GOT3 (cell line): Measurements from ENCODE around the gene GRID2IP.
"Not testable (repeated sequence)": the region's sequence is repeated elsewhere in the genome, so short reads cannot be mapped to it uniquely, and the experiment has no call there.

Source experiments
- DNase-seq: peaks from one replicate; lab custom pipeline; 2025; ENCODE audit warnings: mixed read lengths; lab: John Stamatoyannopoulos, UW

The GRID2IP gene

DNA sequence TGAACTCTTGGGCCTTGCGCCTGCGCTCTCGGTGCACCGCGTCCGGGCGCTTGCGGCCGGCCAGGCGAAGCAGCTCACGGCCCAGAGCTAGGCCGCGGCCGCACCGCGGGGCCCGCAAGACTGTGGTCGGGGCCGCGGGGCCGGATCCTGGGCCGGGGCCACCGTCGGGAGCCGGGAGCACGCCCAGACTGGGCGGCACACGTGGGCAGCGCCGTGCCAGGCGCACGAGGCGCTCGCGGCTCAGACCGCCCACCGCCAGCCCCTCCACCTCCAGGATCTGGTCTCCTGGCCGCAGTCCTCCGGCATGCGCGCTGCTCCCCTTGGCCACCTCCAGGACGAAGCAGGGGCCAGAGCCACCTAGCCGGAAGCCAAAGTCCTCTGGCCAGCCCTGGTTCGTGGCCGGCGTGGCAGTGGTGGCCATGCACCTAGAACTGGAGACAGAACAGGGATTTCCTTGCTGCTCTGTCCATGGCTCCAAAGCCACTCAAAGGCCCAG, at the start of gene GRID2IP:
Gene GRID2IP, minus strand, starts transcription at position 446 of the 496 bp plus-strand sequence. Its CDS starts 25 bp downstream, at position 421.
- DNase-seq: no peak

DNA sequence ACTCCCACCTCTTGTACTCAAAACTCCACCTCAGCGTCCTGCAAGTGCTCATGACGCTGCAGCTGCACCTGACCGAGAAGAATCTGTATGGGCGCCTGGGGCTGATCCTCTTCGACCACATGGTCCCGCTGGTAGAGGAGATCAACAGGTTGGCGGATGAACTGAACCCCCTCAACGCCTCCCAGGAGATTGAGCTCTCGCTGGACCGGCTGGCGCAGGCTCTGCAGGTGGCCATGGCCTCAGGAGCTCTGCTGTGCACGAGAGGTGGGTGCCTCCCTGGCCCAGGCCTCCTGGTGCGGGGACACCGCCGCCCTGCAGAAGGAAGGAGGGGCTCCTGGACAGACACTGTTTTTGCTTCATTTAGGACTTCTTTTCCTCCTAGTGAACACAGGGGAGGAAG, 48.8 kb upstream of the GRID2IP start:
- DNase-seq: no peak

DNA sequence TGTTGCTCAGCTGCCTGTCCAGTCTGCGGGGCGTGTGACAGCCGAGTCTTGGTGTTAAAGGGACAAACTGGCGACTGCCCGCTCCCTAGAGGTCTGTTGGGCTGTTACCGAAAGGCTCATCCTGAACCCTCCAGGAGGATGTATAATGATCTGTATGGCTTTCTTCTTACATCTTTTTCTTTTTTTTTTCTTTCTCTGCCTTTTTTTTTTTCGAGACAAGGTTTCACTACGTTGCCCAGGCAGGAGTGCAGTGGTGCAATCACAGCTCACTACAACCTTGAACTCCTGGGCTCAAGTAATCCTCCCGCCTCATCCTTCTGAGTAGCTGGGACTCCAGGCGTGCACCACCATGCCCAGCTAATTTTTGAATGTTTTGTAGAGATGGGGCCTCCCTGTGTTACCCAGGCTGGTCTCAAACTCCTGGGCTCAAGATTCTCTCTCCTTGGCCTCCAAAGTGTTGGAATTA, 39.4 kb upstream of the GRID2IP start:
- DNase-seq: no peak

DNA sequence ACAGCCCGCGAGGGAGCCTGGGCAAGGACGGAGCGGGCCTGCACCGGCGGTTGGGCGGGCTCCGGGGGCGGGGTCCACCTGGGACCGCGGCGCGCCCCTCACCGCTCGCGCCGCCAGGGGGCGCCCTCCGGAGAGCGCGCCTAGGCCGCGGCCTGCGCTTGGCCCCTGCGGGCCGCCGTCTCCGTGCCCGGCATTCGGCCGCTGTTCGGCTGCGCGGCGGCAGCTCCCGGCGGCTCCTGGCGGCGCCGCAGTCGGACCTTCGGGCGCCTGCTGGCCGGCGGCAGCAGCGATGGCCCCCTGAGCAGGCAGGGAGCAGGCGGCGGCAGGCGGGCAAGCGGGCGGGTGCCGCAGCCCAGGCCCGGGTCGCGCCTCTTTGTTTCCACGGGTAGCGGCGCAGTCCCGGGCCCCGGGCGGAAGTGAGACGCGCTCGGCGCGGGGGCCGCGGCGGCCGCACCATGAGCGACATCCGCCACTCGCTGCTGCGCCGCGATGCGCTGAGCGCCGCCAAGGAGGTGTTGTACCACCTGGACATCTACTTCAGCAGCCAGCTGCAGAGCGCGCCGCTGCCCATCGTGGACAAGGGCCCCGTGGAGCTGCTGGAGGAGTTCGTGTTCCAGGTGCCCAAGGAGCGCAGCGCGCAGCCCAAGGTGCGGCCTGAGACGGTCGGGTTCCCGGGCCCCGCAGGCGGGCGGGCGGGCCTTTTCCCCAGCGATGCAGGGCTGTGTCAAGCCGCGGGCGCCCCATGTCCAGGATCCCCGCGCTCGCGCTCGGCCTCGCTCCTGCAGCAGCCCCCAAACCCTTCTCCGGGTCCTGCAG, 38.8 kb upstream of the GRID2IP start, which contains the start of gene INTS15:
Gene INTS15, plus strand, starts transcription at position 193 of the 816 bp plus-strand sequence. Its CDS starts 263 bp downstream, at position 456.
- DNase-seq: peak; percentile 68

DNA sequence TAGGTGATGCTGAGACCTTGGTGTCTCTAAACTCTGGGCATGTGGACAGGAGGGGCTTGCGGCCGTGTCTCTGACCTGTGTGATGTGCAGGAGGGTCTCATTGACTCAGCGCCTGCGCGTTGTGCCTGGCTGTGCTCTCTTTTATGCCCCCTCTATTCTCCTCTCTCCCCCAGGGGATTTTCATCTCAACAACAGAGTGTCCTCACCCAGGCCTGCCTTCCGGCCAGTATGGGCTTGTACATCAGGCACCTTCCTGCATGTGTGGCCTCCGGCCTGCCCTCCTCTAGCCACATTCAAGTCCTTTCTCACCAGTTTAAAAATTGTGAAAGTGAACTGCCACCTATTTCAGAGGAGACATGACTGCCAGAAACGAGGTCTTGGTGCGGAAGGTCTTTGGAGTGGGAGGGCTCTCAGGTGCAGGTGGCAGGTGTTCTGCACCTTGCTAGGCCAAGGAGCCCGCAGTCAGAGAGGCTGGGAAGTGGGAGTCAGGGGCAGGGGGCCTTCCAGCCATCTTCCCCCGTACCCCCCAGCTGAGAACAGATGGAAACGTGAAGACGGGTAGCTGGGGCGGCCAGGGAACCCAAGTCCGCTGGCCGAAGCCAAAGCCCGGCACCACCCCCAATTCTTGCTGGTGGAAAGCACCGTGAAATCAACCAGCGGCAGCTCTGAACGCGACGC, 38.0 kb upstream of the GRID2IP start:
- no peak for DNase-seq

DNA sequence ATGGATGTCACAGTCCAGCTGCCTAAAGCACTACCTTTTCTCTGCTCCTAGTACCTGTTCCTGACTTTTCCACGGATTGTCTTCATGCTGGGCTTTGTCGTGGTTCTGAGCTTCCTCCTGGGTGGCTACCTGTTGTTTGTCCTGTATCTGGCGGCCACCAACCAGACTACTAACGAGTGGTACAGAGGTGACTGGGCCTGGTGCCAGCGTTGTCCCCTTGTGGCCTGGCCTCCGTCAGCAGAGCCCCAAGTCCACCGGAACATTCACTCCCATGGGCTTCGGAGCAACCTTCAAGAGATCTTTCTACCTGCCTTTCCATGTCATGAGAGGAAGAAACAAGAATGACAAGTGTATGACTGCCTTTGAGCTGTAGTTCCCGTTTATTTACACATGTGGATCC, 37.3 kb upstream of the GRID2IP start:
- no peak for DNase-seq

DNA sequence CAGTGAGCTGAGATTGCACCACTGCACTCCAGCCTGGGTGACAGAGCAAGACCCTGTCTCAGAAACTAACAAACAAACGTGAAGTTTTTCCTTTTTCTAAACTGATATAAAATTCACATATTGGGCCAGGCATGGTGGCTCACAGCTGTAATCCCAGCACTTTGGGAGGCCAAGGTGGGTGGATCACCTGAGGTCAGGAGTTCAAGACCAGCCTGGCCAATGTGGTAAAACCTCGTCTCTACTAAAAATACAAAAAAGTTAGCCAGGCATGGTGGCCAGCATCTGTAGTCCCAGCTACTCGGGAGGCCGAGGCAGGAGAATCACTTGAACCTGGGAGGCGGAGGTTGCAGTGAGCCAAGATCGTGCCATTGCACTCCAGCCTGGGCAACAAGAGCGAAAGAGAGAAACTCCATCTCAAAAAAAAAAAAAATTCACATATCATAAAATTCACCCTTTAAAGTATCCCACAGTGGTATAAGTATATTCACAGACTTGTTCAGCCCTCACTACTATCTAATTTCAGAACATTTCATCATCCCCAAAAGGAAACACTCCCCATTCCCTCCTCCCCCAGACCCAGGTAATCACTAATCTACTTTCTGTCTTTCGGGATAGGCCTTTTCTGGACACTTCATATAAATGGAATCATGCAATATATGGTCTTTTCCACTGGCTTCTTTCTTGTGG, 34.6 kb upstream of the GRID2IP start:
- DNase-seq: not testable (repeated sequence)

DNA sequence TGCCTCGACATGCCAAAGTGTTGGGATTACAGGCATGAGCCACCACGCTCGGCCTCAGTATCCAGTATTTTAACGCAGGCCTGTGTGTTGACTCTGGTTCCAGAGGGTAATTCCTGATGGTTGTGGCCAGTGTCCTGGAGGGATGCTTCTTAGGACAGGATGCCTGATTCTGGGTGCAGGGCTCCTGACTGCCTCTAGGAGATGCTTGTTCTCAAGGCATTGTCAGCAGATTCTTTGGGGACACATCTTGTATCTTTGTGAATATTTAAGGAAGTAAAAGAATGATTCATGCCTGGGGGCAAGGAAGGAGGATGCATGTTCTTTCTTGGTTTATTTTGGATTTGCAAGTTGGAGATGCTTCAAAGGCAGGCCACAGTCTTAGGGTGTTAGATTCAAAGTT, 28.2 kb upstream of the GRID2IP start:
- DNase-seq: no peak

DNA sequence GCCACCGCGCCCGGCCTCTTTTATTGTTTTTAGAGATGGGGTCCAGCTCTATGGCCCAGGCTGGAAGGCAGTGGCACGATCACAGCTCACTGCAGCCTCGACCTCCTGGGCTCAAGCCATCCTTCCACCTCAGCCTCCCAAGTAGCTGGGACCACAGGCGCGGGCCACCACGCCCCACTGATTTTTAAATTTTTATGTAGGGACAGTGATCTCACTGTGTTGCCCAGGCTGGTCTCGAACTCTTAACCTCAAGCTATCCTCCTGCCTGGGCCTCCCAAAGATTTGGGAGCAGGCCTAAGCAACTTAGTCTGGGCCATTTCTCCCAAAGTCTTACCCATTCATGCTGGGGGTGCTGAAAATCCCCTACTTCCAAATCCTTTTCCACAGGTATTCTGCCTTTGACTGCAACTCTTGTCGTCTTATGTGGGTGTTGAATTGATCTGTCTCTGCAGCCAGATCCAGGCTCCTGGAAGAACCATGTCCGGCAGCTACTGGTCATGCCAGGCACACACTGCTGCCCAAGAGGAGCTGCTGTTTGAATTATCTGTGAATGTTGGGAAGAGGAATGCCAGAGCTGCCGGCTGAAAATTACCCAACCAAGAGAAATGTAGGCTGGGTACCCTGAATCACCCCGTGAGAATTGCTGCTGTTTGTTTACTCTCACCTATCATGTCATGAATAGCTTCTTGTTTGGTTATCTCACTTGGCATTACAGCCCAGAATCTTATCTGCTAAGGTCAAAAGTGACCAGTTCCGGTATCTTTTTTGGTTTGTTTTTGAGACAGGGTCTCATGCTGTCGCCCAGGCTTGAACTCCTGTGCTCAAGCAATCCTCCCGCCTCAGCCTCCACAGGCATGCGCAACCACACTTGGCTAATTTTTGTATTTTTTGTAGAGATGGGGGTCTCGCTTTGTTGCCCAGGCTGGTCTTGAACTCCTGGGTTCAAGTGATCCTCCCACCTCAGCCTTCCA, 27.1 kb upstream of the GRID2IP start:
- no peak for DNase-seq

DNA sequence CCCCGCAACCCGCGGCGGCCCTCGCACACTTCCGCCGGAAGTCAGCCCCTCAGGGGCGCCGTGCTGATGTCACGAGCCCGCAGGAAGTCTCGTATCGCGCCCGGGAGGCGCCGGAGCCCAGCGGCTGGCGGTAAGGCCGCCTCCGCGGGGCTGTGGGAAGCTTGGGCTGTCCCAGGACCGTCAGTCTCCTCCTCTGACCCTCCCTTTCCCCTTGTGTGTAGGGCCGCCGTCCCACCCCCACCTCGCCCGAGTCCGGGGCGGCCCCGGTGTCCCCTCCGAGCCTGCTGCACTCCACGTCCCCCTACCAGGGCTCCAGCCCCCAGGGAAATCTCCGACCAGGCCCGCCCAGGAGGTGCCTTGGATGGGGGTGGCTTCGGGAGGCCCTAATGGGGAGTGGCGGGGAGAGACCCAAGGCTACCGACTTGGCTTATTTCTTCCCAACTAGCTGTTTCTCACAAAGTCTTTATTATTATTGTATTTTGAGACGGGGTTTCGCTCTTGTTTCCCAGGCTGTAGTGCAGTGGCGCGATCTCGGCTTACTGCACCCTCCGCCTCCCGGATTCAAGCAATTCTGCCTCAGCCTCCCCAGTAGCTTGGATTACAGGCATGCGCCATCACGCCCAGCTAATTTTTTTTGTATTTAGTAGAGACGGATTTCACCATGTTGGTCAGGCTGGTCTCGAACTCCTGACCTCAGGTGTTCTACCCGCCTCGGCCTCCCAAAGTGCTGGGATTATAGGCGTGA, 26.3 kb upstream of the GRID2IP start, which contains the start of gene ZDHHC4:
Gene ZDHHC4, plus strand, starts transcription at position 86 of the 745 bp plus-strand sequence. CDS start 3,108 bp downstream, outside the sequence.
- peak; percentile 72 for DNase-seq

DNA sequence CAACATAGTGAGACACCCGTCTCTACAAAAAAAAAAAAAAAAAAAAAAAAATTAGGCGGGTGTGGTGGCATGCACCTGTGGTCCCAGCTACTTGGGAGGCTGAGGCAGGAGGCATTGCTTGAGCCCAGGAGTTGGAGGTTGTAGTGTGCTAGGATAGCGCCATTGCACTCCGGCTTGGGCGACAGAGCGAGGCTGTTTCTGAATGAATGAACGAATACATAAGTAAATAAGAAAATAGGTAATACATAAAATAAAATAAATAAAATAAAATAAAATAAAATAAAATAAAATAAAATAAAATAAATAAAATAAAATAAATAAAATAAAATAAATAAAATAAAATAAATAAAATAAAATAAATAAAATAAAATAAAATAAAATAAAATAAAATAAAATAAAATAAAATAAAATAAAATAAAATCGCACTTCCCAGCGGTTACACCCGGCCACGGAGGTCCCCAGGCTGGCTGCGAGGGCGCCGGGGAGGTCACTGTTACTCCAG, 25.7 kb upstream of the GRID2IP start:
- not testable (repeated sequence) for DNase-seq

DNA sequence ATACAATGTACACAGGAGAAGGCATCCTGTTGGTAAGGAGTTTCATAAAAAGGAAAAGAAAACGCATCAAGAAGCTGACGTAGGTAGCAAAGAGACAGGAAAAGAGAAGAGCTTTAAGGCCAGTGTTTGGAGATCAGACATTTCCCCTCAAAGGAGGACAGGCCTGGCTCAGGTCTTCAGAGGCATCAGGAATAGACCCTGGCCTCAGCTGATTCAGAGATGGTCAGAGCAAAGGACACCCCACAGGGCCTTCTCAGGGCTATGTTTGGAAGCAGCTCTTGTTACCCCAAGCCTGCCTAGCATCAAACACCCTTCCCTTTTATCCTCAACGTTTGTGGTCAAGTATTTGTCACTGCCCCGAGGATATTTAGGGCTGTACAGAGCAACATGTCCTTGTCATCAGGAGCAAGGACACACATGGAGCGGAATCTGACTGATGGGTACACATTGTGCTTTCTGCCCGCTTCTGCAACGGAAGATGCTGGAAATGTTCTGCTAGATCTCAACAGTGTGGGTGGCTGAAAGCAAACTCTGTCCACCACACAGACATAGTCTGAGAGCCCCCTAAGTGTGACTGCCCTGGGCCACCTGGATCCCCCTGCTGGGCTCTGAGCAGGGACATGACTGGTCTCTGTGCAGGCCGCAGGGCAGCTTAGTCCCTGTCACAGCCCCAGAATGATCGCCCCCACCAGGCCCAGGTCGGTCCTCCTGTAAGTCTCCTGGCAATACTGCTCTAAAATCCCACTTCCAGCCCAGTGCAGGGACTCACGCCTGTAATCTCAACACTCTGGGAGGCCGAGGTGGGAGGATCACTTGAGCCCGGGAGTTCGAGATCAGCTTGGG, 25.0 kb upstream of the GRID2IP start:
- DNase-seq: no peak

DNA sequence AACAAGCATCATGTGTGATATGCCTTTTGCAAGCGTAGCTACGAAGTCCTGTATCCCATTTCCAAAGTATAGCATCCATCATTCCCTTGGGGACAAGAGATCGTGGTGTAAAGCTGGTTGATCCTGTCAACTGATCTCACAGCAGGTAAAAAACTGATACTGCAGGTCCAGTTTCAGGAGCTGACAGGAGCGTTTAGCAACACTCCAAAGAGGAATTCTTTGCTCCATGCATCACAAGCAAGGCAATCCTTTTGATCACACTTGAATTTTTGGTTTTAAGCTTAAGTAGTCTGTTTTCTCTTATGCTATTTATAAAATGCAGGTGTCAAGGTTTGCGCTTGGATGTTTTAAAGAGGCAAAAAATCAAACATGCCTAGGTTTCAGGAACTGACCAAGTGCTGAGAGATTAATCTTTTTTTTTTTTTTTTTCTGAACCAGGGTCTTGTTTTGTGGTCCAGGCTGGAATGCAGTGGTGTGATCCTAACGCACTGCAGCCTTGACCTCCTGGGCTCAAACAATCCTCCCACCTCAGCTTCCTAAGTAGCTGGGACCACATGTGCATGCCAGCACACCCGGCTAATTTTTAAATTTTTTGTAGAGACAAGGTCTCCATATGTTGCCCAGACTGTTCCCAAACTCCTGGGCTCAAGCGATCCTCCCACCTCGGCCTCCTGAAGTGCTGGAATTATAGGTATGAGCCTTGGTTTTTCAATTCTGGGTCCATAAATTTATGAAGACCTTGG, 24.2 kb upstream of the GRID2IP start:
- DNase-seq: no peak

DNA sequence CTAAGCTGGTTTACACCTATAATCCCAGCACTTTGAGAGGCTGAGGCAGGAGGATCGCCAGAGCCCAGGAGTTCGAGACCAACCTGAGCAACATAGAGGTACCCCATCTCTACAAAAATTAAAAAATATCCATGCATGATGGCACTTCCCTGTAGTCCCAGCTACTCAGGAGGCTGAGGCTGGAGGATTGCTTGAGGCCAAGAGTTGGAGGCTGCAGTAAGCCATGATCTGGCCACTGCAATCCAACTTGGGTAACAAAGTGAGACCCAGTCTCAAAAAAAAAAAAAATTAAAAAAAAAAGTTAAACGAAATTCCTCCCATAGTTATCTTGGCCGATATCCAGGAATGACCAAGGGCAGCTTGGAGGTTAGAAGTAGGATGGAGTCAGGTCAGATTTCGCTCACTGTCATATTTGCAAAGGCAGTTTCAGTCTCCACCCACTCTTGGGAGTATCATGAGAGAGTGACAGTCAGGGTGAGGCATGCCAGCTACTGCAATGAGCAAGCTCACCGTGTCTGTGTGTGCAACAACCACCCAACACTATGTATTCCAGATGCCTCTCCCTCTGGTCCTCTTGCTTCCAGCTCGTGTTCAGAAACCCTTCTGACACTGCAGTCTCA, 20.0 kb upstream of the GRID2IP start:
- DNase-seq: no peak

DNA sequence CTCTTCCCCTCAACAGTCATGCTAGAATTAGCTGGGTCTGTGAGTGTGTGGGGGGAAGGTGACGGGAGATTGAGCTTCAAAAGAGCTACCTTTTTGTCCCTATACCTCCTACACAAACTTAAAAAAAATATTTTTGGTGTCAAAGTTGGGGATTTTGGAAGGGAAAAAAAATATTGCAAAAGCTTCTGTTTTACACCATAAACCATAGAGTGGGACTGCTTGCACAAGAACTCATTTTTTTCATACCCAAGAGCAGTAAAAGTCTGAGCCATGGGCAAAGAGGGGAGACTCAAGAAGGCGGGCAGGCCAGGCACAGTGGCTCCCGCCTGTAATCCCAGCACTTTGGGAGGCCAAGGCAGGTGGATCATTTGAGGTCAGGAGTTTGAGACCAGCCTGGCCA, 16.6 kb upstream of the GRID2IP start:
- DNase-seq: no peak

DNA sequence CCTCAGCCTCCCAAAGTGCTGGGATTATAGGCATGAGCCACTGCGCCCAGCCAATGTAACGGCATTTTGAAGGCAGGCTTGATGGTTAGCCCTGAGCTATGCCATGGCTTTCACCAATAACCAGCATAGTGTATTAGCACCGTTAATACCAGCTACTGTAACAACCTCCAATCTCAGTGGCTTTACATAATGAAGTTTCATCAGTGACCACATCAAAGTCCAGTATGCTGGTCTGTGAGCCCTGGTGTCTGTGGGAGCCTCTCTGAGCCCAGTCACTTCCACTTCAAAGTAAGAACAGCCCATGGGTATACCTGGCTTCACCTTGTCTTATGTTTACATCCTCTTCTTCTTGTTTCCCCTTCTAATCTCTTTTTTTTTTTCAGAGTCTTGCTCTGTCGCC, 14.4 kb upstream of the GRID2IP start:
- DNase-seq: no peak

DNA sequence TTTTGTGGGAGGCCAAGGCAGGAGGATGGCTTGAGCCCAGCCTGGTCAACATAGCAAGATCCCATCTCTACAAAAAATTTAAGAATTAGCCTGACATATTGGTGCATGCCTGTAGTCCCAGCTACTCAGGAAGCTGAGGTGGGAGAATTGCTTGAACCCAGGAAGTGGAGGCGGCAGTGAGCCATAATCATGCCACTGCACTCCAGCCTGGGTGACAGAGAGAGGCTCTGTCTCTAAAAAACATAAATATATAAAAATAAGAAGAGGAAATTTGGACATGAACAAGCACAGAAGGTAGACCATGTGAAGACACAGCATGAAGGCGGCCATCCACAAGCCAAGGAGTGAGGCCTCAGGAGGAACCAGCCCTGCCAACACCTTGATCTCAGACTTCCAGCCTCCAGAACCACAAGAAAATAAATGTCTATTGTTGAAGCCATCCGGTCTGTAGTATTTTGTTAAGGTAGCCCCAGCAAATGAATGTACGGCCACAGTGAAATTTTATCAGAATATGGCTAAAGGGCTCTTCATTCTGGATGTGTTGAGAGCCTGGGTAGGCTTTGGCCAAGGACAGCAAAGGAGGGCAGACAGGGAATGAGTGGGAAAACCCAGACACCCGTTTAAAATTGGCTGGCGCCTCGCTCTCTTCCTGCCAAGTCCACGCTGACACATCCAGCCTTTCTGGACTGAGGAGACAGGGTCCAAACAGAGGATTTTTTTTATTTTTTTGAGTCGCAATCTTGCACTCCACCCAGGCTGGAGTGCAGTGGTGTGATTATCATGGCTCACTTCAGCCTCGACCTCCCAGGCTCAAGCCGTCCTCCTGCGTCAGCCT, 12.9 kb upstream of the GRID2IP start:
- no peak for DNase-seq
